Hindlimb muscle (tissue), 1 donor: ENCODE data around the gene HMGN4. TPM values are rescaled to one million over a fixed set of nuclear protein-coding genes. Genes with fewer than 3 reads are reported as not detected.
"Not testable (repeated sequence)": the region's sequence is repeated elsewhere in the genome, so short reads cannot be mapped to it uniquely, and the experiment has no call there.

Experiments
- DNase-seq: peaks from one replicate; pipeline ENCODE4 v3.0.0-alpha.2; 2013
- polyA plus RNA-seq: library from polyadenylated mRNA; unstranded; fragments of 120-200 nt; gene quantifications from one replicate; pipeline ENCODE4 v1.2.1, GENCODE V29; 2013; ENCODE audit not compliant: insufficient read length

HMGN4 gene
- 57.4 TPM for polyA plus RNA-seq

DNA sequence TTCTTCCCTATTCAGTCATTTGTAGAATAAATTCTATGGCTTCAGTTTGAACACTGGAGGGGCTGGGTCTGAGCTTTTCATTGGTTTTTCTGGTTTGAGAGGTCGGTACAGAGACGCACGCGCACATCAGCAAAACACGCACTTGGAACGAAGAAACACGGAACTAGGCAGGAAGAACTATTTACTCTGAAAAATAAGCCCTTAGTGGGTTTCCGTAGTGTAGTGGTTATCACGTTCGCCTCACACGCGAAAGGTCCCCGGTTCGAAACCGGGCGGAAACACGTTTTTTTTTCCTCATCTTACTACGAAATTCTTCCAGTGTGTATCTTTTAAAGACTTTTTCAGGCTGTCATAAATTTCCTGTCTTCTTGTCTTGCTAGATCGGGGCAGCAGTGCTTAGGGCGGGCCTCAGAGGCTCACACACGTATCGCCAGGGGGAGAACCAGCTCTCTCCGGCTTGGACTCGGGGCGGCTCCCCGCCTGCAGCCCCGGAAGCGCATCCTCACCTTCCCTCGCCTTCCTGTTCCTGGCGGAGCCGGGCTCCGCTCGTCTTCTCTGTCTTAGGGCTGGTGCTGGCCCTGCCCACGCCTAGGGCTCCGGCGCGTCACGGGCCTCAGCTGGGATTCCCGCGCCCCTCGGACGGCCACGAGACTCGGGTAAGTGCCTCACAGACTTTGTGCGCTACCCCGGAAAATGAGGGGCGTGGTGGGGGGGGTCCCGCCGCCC, at the start of gene HMGN4:
Gene HMGN4, plus strand, starts transcription at position 521 of the 726 bp plus-strand sequence. CDS start 6,841 bp downstream, outside the sequence.
- DNase-seq = peak; percentile 94

DNA sequence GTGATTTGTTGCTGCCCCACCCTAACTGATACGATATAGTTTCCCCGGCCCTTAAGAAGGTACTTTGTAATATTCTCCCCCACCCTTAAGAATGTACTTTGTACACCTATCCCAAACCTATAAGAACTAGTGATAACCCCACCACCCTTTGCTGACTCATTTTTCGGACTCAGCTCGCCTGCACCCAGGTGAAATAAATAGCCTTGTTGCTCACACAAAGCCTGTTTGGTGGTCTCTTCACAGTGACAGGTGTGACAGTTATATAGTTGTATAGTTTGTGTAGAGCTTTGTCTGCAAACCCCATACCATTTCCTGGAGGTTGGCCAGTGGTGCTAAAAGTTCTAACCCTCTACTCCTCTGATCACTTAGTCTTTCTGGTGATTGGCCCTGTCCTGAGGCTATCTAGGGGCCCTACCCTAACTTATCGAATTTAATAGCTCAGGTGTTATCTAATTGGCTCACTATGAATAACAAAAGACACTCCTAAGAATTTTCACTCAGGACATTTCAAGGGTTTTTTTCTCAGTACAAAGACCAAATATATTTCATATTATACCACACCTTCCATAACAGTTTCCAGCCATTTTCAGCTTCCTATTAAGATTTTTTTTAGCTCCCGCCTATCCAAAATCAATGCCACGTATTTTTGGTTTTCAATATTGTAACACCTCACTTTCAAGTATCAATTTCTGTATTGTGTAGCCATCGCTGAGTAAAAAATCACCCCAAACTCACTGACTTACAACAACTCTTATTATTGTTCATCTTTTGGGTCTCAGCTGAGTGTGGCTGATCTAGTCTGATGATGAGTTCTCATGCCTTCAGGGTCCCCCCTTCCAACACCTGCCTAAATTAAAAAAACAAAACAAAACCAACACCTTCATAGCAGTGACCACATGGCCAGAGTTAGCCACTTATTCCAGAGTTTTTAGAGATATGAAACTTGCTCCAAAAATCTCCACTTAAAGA, 47.9 kb upstream of the HMGN4 start:
- DNase-seq = no peak

DNA sequence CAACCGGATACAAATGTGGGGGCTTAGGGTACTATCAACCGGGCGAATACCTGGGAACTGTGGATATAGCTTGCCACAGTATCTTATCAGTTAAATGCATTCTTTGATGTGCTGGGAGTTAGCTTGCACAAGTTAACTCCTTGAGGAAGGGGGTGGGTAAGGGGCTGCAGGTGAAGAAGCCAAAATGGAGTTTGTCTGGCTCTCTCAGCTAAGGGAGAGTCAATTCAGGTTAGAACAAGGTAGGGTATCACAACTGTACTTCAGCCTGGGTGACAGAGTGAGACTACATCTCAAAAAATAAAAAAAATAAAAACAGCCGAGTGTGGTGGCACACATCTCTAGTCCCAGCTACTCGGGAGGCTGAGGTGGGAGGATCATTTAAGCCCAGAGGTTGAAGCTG, 46.6 kb upstream of the HMGN4 start:
- no peak for DNase-seq

DNA sequence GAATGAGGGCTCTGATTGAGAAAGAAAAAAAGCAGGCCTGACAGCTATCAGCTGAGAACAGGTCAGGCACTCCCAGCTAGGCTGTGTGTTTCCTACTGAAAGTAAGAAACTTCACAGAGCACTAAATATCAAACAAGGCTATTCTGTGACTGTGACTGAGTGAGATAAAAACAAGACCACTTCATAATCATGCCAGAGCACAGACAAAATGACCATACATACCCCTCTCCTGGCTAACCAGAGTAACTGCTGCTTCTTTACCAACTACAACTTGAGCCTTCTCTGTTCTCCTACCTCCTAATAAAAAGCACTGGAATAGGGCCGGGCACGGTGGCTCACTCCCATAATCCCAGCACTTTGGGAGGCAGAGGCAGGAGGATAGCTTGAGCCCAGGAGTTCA, 44.9 kb upstream of the HMGN4 start:
- no peak for DNase-seq

DNA sequence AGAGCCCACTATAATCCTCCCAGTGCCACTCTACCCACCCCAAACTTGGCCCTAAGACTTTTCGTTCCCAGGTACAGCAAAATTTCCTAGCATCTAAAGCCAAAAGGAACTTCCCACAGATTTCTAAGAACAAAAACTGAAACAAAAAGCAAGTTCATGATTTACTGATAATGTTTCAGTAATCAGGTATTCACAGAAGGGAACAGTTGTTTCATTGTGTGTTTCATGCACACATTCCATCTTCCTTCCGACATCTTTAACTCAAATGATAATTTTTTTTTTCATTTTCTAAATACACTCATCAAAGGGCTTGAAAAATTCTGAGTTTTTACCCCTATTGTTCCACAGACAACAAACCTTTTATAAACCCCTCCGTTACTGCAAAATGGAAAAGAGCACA, 44.0 kb upstream of the HMGN4 start:
- DNase-seq = no peak

DNA sequence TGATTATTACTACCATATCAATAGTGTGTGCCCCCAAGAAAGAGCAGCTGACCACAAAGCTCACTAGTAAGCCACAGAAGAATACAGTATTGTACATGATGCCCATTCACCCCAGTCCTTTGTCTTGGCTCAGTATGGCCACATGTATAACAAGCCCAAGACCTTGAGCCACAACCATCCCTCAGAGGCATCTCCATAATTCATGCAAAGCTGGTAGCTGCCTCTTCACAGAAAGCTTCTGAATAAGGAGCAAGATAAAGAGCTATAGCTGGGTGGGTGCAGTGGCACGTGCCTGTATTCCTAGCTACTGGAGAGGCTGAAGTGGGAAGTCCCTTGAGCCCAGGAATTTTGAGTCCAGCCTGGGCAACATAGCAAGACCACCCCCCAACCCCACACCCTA, 42.9 kb upstream of the HMGN4 start:
- no peak for DNase-seq

DNA sequence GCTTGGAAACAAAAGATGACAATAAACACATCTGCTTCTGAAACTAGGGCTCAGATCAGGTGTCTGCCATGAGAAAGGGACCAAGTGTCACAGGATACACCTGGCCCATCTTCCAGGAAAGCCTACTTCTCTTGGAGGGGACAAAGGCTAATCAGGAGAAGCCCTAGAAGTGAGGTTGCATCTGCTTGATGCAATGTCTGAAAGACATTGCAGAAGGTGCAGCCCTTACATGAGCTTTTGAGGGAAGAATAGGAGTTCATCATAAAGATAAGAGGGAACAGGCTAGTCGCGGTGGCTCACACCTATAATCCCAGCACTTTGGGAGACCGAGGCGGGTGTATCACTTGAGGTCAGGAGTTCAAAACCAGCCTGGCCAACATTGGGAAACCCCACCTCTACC, 40.6 kb upstream of the HMGN4 start:
- no peak for DNase-seq

DNA sequence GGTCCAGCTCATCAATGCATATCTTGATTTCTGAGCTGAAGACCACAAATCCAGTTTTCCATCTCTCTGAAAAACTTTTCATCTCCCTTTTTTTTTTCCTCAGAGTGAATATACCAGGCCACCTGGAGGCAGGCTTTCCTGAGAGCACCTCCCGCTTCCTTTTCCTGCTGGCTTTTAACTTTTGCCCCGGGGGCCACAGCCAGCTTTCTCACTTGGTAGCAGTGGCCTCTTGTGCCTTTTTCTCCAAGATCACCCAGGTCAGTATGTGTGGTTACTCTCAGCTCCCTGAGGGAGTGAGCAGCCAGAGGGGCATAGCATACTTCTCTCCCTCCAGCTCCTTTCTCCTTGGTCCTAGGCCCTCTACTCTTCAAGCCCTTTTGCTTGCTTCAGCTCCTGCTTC, 38.1 kb upstream of the HMGN4 start, which contains the start of gene BTN1A1:
Gene BTN1A1, plus strand, starts transcription at position 202 of the 400 bp plus-strand sequence. CDS start 984 bp downstream, outside the sequence.
- no peak for DNase-seq

DNA sequence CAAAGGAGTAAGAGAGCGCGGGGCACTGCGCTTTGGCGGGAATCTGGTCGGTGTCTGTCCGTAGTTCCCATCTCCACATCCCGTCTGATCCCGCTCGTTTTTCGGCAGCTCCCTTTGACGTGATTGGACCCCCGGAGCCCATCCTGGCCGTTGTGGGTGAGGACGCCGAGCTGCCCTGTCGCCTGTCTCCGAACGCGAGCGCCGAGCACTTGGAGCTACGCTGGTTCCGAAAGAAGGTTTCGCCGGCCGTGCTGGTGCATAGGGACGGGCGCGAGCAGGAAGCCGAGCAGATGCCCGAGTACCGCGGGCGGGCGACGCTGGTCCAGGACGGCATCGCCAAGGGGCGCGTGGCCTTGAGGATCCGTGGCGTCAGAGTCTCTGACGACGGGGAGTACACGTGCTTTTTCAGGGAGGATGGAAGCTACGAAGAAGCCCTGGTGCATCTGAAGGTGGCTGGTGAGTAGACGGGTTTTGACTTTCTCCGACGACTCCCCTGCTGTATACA, 36.6 kb upstream of the HMGN4 start:
- peak; percentile 24 for DNase-seq

DNA sequence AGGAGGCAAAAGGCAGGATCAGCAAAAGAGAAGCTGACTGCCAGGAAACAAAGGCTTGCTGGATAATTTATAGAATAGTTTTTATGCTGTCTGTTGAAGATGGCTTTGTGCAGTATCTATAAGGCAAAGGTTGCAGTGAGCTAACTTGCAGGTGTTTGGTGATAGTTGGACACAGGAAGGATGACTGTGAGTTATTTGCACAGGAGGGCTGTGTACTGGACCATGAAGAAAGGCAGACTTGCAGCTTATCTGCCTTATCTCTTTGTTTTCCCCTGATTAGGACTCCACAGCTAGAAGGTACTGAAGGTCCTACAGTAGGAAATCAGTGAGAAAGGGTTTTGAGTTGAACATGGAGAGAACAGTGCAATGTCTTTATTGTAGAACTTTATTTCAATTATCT, 36.0 kb upstream of the HMGN4 start:
- no peak for DNase-seq

DNA sequence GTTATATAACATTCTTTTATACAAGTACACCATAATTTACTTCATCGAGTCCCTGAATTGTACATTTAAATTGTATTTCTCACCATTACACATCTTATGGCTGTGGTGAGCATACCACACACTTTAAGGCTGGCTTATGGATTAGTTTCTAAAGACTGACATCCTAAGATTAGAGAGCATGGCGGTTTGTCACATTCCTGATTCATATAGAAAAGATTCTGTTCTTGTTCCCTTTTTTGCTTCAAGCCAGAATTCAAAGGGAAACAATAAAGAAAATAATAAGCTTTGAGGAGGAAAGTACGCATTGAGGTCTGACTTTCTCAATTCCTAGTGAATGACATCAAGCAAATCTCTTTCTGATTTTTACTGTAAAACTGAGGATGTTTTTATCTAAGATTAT, 35.5 kb upstream of the HMGN4 start:
- no peak for DNase-seq

DNA sequence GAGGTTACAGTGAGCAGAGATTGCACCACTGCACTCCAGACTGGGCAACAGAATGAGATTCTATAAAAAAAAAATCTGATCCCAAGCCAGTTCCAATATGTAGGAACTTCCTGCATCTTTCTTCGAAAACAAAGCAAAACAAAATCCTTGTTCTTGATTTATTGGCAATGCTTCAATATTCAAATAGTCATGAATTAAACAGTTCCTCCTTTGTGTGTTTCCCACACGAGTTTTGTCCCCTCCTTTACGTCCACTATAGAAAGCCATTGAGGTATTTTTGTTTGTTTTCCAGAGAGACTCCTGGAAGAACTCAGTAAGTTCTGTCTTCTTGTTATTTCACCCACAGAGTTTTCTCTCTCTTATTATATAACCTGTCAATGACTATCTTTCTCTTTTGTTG, 30.5 kb upstream of the HMGN4 start:
- DNase-seq = no peak

DNA sequence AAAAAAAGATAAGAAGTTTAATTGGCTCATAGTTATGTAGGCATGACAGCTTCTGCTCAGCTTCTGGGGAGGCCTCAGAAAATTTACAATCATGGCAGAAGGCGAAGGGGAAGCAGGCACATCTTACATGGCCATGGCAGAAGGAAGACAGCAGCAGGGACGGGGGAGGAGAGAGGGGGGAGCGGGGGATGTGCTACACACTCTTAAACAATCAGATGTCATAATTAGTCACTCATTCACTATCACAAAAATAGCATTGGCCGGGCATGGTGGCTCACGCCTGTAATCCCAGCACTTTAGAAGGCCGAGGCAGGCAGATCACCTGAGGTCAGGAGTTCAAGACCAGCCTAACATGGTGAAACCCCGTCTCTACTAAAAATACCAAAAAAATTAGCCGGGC, 27.1 kb upstream of the HMGN4 start:
- DNase-seq = not testable (repeated sequence)

DNA sequence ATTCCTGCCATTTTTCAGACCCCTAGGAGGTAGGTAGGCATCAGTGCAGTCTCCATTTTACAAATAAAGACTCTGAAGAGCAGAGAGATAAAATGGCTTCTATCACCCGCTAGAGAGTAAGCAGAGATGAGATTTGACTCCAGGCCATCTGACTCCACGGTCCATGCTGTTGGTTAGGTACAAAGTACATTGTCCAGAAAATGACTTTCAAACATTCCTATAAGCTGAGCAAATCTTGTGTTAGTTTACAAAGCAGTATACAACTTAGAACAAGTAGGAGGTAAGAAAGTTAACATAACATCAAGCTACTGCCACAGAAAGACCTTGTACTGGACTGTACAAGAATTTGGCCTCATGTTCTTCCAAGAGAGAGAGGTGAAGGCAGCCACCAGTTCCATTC, 23.2 kb upstream of the HMGN4 start:
- DNase-seq = no peak

DNA sequence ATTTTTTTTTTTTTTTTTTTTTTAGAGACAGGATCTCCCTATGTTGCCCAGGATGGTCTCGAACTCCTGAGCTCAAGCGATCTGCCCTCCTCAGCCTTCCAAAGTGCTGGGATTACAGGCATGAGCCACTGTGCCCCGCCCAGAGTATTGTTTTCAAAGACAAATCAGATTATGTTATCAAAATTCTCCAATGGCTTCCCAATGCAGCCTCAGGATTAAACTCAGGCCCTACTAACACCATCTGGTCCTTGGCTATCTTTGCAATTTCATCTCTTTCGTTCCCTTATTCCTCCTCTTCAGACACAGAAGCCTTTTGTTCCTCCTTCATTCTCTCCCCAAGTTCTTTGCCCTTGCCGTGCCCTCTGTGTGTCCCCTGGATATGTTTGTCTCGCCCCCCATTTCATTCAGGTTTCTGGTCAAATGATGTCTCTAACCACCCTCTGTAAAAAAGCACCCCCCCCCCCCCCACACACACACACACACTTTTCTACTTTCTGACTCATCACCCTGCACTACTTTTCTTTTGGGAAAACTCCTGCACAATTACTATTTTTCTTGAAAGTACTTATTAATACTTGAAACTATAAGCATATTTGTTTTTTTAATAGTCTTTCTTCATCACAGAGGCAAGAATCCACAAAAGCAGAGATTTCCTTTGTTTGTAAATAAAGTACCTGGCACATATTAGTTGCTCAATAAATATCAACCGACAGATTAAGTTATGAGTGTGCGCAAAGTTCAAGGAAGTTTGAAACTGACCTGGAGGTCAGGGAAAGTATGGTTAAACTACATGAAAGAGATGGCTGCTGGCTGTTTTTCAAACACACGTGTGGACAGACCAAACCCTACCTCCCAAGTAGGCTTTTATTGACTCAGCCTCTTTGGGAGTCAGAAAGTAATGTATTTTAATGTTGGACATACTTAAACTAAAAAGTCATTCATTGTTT, 21.4 kb upstream of the HMGN4 start:
- no peak for DNase-seq

DNA sequence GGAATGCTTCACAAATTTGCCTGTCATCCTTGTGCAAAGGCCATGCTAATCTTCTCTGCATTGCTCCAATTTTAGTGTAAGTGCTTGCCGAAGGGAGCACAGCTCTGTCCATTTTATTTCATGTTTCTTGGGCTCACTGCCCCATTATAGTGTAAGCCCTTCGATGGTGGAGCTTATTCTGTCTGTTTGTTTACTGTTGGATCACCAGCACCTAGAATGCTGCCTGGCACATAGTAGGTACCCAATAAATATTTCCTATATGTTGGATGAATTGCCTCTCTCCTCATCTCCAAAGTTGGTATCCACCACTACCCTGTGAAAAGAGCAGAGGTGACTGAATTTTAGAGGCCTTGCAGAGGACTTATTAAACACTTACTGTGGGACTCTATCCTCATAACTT, 18.8 kb upstream of the HMGN4 start:
- no peak for DNase-seq

DNA sequence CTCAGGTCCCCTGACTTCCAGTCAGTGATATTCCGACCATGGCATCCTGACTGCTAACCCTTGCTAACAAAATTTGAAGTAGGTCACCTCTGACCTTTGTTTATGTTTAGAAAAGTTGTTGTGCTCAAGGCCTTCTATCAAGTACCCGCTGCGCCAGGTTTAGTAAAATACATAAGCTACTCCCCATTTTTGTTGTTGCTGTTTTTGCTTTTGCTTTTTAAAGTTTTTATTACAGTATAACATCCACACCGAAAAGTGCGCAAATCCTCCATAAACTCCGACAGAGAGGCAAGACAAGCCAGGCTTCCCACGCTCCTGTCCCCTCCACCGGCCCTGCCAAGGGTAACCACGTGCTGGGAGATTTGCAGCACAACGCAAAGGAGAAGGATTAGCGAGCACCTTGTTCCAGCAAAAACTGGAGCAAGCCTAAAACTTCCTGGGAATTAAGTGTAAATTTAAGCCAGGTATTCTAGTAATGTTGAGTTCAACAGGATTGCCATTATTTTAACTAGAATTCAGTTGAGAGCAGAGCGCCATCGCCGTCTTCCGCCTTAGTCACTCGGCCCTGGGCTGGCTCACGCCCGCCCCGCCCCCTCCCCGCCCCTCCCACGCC, 17.8 kb upstream of the HMGN4 start:
- DNase-seq = peak; percentile 76

DNA sequence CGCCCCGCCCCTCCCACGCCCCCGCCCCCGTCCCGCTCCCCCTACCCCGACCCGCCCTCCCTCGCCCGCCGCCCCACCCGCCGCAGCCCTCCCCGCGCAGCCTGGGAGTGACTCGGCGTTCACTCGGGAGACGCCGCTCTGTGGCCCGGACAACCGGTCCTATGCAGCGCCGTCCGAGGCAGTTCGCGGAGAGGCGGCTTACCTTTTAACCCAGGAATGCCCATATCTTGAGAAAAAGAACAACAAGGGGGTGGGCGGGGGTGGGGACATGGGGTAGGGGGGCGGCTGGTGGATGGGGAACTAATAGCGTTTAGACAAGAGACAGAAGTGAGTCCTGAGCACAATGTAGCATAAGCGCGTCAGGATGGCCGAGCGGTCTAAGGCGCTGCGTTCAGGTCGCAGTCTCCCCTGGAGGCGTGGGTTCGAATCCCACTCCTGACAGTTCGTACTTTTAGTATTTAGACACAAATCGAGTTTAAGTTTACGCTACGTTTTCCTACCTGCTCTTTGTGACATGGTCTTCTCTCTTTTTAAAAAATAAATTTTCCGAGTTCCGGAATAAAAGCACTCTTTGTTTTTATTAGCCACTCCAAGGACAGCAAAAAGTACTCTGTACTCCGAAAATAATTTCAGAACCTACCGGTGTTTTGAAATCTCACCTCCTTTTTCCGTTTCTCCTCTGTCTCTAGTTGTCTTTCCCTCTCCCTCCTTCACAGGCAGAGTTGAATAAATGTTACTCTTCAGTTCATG, 17.1 kb upstream of the HMGN4 start:
- peak; percentile 91 for DNase-seq

DNA sequence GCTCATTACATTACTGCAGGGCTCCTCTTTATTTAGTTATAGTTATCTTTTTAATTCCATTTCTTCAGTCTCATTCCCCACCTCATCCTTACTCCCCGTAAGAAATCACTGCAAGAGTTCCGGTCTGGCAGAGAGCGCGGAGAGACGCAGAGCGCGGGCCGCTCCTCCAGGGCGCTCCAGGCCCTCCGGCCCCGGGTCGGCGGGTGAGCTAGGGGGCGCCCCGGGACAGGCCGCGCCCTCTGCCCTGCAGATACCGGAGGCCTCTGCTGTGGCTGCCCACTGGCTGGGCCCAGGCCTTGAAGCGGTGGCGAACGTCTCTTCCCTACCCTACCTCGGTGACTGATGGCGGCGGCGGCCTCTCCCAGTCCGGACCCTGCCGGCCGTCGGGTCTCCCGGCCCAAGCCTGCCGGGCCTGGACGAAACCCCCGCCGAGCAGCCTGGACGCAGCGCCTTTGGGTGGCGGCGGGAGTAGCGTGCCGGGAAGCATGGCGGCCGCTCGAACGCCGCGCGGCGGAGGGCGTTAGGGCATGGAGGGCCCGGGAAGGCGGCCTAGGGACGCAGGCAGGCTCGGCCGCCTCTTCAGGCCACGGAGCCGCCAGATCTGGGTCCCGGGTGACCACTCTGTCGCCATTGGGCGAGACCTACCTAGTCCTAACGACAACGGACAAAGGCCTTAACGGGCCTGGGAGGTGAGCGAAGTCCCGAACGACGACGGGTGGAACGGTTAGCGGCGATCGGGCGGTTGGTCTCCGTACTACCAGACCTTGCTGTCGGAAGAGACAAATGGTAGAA, 16.4 kb upstream of the HMGN4 start:
- DNase-seq = peak; percentile 83
